ENCODE results near the gene FCGR2B.
"Not testable (repeated sequence)": the region's sequence is repeated elsewhere in the genome, so short reads cannot be mapped to it uniquely, and the experiment has no call there.

FCGR2B gene

DNA sequence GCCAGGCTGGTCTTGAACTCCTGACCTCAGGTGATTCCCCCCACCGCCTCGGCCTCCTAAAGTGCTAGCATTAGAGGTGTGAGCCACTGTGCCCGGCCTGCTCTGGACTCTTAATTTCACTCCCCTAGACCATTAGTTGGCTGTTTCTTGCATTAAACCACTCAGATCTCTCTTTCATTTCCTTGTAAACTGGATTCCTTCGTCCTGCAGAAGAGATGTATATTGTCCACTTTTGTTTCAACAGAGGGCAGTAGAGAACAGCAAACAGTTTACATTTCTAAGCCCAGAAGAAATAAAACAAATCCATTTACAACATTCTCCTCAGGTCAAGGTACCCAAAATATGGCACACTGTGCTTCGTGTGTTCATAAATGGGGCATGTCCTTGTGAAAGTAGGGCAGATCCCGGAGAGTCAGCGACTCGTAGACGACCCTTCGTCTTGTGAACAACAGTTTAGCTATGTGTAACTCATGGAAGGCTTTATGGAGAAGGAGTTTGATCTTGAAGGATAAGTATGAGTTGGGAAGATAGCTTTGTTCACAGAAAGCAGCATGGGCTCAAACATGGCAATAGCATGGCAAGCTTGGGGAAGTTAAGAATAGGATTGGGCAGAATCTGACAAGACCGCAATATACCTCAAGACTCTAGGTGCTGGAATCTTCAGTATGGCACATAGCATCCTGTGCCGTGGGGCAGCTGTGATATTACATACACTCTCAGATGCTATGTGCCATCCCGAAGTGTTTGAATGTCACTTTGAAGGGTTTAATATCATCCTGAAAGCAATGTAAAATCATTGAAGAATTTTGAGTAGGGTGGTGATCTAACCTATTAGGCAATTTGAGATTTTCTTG lies 15.2 kb upstream of the FCGR2B start:
- DNase-seq, result peak; percentile 6

DNA sequence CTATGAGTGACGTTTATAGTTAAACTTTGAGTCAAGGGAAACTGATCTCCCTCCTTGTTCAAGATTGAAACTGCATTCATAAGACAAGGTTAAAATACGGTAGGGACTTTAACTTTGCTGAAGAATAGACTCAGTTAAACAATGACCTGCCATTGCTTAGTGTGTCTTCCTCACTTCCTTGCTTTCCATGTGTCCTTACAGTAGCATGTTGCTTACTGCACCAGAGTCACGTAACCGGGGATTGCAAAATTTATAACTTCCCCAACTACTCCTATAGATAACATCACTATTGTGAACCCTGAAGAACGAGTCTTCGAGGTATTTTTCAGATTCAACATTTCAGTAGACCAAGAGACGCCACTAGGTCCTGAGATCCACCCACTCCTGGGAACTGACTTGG lies 9.4 kb upstream of the FCGR2B start:
- not testable (repeated sequence) for DNase-seq

DNA sequence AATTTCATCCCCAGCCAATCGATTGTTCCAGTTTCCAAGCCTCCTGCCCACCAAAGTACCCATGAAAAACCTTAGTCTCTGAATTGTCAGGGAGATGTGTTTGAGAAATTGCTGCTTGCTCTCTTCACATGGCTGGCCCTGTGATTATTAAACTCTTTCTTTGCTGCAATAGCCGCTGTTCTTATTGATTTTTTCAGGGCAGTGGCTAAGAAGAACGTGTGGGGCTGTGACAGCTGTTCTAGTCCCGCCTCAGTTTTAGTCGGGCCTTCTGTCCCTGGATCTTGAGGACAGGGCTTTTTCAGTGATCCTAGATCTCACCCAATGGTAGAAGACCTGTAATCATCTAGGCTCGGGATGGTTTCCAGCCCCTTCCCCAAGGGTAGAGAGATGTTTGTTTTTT lies 9.0 kb upstream of the FCGR2B start:
- not testable (repeated sequence) for DNase-seq

DNA sequence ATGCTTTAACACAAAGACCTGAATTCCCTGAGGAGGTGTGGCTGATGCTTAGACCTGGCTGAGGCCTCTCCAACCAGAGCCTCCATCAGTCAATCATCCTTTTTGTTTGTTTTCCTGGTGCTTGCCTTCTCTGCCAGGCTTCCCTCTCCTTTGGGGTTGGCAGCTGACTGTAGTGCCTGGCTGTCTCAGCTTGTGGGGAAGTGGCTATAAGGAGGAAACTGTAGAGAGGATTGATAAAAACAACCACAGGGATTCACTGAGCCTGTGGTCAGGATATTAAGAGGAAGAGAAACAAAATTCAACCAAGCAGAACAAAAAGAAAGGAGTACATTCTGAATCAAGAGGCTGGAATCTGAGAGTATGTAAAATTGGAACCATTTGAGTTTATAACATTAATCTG lies 4.4 kb upstream of the FCGR2B start:
- DNase-seq, result not testable (repeated sequence)

DNA sequence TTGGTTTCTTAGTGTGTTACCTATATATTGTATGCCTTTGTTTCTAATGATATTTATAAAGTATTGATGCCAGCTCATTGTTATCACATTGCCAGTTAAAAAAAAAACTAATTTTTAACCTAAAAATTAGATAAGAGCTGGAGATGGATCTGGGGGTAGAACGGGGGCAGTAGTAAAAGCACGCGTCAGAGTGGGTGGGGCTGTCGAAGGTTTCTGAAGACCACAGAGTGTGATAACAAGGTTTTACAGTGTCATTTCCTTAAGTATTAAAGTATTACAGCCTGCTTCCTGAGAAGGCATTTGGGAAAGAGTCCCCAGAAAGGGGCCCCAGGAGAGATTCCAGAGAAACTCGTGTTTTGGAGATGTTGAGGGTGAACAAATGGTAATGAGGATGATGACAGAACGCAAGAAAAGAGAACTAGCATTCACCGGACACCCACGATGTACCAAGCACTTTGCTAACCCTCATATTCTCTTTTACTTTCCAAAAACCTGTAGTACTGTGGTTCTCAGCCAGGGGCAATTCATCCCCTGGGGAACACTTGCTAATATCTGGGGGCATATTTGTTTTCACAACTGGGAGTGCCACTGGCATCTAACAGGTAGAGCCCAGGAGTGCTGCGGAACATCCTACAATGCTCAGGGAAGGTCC lies 1.2 kb upstream of the FCGR2B start:
- DNase-seq, result not testable (repeated sequence)

DNA sequence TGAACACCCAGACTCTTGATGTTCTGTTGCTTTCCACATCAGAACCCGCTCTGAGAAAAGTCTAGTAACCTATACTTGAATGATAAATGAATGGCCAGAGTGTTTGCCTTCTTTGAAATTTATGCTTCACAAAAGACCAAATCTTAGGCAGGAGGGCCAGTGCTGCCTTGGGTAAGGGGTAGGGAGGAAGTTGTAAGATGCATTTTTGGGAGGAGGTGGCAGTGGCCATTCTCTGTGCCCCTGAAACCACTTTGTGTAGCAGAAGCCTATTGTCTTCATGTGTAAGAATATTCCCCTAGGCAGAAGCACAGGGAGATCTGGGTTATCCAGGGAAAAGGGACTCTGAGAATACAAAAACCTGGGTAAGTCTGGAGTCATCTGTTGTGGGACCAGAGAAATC lies 626 bp downstream of the FCGR2B start:
- DNase-seq, result not testable (repeated sequence)

DNA sequence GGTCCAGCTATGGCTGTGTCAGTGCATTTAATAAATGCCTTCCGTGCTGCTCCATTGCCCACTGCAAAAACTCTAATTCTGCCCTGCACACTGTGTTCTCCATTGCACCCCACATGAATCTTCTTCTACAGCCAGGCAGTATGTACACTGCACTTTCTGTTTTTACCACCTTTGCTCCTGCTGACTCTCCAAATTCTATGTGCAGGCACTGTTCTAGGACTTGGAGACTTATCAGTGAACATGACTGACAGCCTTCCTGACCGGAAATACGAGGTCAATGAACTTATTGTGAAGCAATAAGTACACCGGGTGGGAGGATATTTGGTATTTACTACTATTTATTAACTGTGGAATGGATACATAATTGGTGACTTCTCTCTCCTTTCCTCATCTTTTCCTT lies 1.7 kb downstream of the FCGR2B start:
- not testable (repeated sequence) for DNase-seq

DNA sequence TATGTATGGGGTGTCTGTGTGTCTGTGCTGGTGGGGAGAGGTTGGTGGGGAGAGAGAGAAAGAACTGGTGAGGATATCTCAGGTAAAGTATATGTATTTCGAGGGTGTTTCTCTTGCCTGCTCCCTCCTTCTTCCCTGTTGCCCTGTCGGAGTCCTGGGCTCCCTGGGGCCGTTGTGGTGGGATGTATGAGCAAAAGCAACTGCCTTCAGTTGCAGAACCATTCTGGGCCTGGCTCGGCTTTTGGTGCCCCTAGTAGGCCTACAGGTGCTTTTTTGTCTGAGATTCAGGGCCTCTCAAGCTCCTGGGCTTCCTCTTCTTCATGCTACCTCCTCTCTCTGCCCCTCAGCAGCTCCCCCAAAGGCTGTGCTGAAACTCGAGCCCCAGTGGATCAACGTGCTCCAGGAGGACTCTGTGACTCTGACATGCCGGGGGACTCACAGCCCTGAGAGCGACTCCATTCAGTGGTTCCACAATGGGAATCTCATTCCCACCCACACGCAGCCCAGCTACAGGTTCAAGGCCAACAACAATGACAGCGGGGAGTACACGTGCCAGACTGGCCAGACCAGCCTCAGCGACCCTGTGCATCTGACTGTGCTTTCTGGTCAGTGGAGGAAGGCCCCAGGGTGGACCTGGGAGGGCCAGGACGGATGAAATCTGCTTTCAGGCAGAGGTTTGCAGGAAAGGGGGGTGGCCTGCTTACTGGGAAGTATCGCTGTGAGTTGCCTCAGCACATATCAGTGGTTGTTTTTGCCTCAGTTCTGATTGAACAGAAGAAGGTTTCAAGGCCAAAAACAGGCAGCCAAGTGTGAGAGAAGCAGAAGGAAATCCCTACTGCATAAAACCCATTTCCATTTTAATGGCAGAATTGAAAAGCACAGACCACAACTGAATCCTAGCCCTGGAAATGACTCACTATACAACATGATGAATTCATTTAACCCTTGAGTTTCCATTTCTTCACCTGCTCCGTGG lies 8.4 kb downstream of the FCGR2B start:
- not testable (repeated sequence) for DNase-seq

DNA sequence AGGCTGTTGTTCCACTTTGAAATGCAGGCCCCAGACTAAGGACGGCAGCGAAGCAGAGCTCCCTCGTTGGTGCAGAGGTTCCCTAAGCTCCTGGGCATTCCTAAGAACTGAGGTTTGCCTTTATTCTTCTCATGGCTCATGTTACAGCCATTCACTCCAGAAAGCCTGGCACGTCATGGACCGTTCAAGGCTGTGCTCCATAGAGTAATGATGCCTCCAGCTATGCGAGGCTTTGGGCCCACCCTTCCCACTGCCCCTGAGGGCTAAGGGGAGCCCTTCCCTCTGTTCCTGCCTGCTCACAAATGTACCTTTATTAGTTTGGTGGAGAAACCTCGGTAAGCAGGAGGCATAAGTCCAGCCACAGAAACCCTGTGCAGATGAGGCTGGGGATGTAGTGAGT lies 10.5 kb downstream of the FCGR2B start:
- DNase-seq, result not testable (repeated sequence)

DNA sequence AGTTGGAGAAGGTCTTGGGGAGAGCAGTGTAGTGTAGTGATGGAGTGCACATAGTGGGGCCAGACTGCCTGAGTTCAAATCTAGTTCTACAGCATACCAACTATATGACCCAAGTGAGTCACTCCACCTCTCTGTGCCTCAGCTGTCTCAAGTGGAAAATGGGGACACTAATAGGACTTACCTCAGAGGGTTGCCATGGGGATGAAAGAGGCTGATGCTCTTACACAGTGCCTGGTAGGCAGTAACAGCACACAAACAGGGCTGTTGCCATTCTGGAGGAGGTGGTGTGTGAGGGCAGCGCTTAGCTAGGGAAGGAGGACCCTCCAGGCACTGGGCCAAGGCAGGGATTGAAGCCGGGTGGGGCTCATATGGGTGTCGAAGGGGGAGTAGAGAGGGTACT lies 11.5 kb downstream of the FCGR2B start:
- DNase-seq, result not testable (repeated sequence)

DNA sequence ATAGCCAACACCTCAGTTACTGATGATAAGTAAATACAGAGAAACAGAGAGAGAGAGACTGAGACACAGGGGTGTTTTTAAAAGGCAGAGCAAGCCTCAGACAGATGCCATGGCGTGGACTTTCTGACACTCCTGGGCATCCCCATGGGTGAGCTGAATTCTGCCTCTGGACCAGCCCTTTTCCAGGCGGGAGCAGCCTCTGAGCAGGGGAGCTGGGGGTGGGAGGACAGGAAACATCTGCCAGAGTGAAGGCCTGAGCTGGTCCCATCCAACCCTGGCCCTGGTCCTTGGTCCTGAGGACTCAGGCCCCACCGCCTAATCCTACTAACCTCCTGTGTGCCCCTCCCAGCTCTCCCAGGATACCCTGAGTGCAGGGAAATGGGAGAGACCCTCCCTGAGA lies 12.0 kb downstream of the FCGR2B start:
- not testable (repeated sequence) for DNase-seq

DNA sequence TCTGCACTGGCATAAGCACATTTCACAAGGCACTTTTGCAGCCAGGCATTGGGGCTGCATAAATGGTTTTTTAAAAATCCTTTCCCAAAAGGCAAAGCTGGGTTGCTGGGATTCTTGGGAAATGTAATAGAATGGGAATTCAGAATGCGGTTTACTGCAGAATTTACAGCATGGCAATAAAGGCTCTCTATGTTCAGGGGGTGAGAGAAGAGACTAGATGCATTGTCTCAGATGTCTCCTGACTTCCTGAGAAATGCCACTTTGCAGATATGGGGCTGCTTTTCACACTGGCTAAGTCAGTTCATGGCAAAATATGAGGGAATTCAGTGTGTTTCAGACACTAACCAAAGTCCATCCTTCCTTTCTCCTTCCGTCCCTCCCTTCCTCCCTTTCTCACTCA lies 13.5 kb downstream of the FCGR2B start:
- no peak for DNase-seq

DNA sequence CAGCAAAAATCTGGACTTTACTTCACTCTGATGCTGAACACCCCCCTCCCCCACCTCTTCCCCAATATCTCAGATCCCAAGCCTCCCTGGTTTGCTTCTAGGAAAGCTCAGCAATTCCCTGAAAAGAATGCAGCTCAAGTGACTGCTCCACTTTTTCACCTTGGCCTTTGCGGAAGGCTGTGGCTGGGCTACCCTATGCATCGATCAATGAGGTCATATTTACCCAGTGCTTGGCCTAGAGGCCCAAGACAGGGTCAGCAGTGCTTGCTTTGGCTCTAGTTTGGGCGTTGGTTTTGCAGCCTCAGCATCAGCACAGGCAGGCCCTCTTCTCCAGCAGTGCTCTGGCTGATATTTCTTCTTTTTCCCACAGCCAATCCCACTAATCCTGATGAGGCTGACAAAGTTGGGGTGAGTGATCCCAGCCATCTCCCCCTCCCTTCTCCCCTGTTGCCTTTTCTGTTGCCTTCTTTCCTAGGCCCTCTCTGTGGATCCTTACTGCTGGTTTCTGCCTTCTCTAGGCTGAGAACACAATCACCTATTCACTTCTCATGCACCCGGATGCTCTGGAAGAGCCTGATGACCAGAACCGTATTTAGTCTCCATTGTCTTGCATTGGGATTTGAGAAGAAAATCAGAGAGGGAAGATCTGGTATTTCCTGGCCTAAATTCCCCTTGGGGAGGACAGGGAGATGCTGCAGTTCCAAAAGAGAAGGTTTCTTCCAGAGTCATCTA lies 14.2 kb downstream of the FCGR2B start:
- DNase-seq, result no peak

DNA sequence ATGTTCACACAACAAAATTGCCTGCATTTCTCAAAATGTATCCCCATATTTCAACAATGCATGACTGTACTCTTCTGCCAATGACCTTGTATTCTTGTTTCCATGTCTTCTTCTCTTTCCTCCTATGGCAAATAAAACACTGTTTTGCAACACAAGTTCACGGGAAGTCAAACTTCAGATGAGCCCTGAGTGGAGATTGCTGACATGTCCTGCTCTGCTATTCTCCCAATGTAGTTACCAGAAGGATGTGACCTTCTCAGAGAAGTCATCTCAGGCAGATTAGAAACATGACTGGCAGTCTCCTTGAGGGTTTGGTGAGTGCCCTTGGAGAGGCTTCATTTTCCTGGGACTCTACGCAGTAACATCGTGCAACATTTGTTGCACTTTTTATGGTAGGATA lies 15.6 kb downstream of the FCGR2B start:
- DNase-seq, result no peak

DNA sequence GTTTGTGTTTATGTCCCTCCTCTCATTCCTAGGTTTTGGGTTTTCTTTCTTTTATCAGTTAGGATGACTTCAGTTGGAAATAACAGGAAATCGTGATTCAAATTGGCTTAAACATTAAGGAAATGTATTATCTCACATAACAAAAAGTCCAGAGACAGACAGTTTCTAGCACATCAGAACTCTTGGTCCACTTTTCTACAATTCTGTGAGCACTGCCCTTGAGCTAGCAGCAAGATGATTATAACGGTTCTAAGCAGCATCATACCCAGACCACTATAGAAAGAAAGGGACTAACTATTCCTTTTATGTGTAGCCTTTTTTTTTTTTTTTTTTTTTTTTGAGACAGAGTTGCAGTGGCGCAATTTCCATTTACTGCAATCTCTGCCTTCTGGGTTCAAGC lies 18.9 kb downstream of the FCGR2B start:
- DNase-seq, result no peak

DNA sequence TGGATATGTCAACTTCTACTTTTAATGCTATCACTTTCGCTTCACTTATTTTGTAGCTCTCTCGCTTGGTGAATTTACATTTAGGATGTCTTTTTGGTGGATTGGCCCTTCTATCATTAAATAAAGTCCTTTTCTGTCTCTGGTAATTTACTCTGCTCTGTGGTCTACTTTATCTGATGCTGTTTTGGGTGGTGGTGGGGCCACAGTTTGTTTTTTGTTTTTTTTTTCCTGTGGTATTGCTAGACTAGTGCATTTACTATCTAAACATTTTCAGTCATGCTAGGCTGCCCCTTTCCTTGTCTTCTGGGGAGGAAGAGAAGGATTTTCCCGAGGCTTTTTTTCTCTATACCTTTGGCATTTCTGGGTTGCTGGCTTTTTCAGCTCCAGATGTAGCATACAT lies 26.0 kb downstream of the FCGR2B start:
- no peak for DNase-seq

DNA sequence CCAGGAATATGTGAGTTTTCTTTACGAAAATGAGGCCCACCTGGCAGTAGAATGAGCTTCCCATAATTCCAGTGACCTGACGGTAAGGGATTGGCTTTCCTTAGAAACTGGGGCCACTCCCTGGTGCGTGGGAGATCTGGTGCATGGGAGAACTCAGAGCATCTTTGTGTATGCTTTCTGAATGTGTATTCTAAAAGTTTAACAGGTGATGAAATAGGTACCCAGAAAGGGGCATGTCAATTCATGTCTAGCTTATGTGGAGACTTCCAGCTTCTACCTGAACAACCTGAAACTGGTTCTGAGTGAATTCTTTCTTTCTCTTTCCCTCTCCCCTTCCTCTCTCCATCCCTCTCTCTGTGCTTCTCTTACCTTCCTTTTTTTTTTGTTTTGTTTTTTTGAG lies 28.9 kb downstream of the FCGR2B start:
- no peak for DNase-seq

DNA sequence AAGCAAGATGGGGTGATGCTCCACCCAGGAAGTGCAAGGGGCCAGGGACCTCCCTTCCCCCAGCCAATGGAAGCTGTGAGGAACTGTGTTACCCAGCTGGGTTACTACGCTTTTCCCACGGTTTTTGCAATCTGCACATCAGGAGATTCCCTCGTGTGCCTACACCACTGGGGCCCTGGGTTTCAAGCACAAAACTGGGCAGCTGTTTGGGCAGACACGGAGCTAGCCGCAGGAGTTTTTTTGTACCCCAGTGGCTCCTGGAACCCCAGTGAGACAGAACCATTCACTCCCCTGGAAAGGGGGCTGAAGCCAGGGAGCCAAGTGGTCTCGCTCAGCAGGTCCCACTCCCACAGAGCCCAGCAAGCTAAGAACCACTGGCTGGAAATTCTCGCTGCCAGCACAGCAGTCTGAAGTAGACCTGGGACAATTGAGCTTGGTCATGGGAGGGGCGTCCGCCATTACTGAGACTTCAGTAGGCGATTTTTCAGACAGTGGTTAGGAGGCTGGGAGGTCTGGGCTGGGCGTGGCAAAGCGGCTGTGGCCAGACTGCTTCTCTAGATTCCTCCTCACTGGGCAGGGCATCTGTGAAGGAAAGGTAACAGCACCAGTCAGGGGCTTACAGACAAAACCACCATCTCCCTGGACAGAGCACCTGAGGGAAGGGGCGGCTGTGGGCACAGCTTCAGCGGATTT lies 30.2 kb downstream of the FCGR2B start:
- DNase-seq, result peak; percentile 56

DNA sequence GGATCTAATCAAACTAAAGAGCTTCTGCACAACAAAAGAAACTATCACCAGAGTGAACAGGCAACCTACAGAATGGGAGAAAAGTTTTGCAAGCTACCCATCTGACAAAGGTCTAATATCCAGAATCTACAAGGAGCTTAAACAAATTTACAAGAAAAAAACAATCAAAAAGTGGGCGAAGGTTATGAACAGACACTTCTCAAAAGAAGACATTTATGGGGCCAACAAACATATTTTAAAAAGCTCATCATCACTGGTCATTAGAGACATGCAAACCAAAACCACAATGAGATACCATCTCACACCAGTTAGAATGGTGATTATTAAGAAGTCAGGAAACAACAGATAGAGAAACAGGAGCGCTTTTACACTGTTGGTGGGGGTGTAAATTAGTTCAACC lies 35.4 kb downstream of the FCGR2B start:
- DNase-seq, result not testable (repeated sequence)

DNA sequence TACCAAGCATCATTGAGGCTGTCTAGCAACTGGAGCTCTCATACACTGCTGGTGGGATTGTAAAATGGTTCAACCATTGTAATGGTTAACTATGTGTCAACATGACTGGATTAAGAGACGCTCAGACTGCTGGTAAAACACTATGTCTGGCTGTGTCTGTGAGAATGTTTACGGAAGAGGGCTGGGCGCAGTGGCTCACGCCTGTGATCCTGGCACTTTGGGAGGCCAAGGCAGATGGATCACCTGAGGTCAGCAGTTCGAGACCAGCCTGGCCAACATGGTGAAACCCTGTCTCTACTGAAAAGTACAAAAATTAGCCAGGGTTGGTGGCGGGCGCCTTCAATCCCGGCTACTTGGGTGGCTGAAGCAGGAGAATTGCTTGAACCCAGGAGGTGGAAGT lies 39.3 kb downstream of the FCGR2B start:
- DNase-seq, result peak; percentile 57

DNA sequence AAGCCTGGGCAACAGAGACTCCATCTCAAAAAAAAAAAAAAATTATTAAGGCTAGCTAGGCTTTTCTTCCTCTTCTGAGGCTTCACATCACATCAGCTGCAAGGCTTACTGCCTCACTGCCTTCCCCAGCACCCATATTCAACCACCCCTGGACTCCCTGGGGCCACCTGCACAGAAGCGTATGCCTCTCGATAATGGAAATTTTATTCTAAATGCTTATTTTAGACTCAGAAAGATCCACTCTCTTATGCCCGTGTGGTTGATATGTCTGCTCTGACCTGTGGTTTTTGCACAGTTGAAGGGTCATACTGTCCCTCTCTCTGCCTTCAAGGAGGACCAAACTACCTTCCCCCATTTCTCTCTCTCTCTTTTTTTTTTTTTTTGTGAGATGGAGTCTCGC lies 42.6 kb downstream of the FCGR2B start:
- no peak for DNase-seq

DNA sequence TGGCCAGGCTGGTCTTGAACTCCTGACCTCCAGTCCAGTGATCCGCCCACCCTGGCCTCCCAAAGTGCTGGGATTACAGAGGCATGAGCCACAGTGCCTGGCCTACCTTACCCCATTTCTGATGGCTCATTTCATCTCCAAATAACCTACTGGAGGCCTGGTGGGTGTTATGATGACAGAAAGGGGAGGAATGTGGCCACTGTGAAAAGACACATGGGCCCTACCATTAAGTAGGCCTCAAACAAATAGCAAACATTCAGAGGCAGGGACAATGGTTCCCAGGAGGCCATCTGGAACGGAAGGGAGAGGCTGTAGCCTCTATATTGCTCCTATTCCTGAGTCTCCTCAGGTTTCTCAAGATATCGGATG lies 43.2 kb downstream of the FCGR2B start:
- no peak for DNase-seq

Data from NCI-H69 (cell line).